CD4-positive, alpha-beta T cell (primary cell): ENCODE data around the gene PODNL1. TPM values are rescaled to one million over a fixed set of nuclear protein-coding genes. Genes with fewer than 3 reads are reported as not detected.

Experiments
- ATAC-seq: fragments of 200-7000 bp; cut with Tn5 transposase; one replicate; pipeline ENCODE4 v1.10.0; 2022; ENCODE audit warnings: mild to moderate bottlenecking; ENCODE audit not compliant: poor library complexity
- CTCF ChIA-PET: fragments of 350-600 bp; sonication (Branson Sonifier 250); formaldehyde crosslinking; loops from one replicate; lab custom pipeline; 2021; ENCODE audit warnings: antibody characterized with exemption, inconsistent platforms; lab: Charles Lee
- POLR2A ChIA-PET: fragments of 350-600 bp; sonication (Branson Sonifier 250); formaldehyde crosslinking; loops from one replicate; lab custom pipeline; 2021; ENCODE audit warnings: antibody characterized with exemption, inconsistent platforms; lab: Charles Lee
- DNase-seq, 14 experiments: peaks; one replicate each; pipeline ENCODE4 v3.0.0-alpha.2; 2013 to 2020; ENCODE audit warnings: mixed read lengths in 2 of 14
- H3K27ac ChIP-seq, 2 donors: one replicate each; pipeline versions ENCODE4 v1.5.1 to v1.7.0; 2013; ENCODE audit warnings: low read length in 2 of 2, low read depth in 1 of 2, mild to moderate bottlenecking in 1 of 2
- H3K27me3 ChIP-seq, 2 experiments: 1 replicate in 1 of 2; 2 replicates in 1 of 2; pipeline versions ENCODE4 v1.6.1 to v1.7.0; 2013; ENCODE audit warnings: low read length in 2 of 2, control low read depth in 1 of 2, mild to moderate bottlenecking in 1 of 2, moderate library complexity in 1 of 2; ENCODE audit not compliant: insufficient read depth in 2 of 2, control insufficient read depth in 1 of 2
- H3K36me3 ChIP-seq: one replicate; pipeline ENCODE4 v1.6.1; 2013; ENCODE audit warnings: low read length, control low read depth; ENCODE audit not compliant: insufficient read depth
- H3K4me1 ChIP-seq: one replicate; pipeline ENCODE4 v1.6.1; 2013; ENCODE audit warnings: low read length, control low read depth; ENCODE audit not compliant: insufficient read depth
- H3K4me3 ChIP-seq: one replicate; pipeline ENCODE4 v1.5.1; 2013; ENCODE audit warnings: mild to moderate bottlenecking, low read length, moderate library complexity
- H3K9me3 ChIP-seq, 2 experiments: 1 replicate in 1 of 2; 2 replicates in 1 of 2; pipeline versions ENCODE4 v1.6.1 to v1.7.0; 2013; ENCODE audit warnings: low read length in 2 of 2, mild to moderate bottlenecking in 2 of 2, control low read depth in 1 of 2, moderate library complexity in 1 of 2; ENCODE audit not compliant: control insufficient read depth in 1 of 2, insufficient read depth in 1 of 2
- H3K27ac Mint-ChIP-seq: one replicate; pipeline ENCODE4 v1.8.0; 2020; ENCODE audit warnings: mixed read lengths
- H3K27me3 Mint-ChIP-seq: one replicate; pipeline ENCODE4 v1.8.0; 2021; ENCODE audit warnings: mixed read lengths
- H3K36me3 Mint-ChIP-seq: one replicate; pipeline ENCODE4 v1.8.0; 2021; ENCODE audit warnings: low read depth, mixed read lengths
- H3K4me1 Mint-ChIP-seq: one replicate; pipeline ENCODE4 v1.8.0; 2021; ENCODE audit warnings: low read depth, mixed read lengths
- H3K4me3 Mint-ChIP-seq: one replicate; pipeline ENCODE4 v1.8.0; 2020; ENCODE audit warnings: mild to moderate bottlenecking, mixed read lengths
- H3K9me3 Mint-ChIP-seq: one replicate; pipeline ENCODE4 v1.8.0; 2020; ENCODE audit warnings: mixed read lengths
- CTCF ChIP-seq: fragments of 200-600 bp; IDR thresholded peaks from one replicate; pipeline ENCODE4 v1.8.0; 2022; ENCODE audit warnings: antibody characterized with exemption, mild to moderate bottlenecking
- intact Hi-C, 2 experiments: fragments of 100-400 bp; cut with DNase I in 1 of 2; cut with micrococcal nuclease in 1 of 2; formaldehyde crosslinking; loops; one replicate each; pipeline versions ENCODE4 v1.15.1 to v1.9.0; 2023 to 2025; cut with DNase I, micrococcal nuclease
- total RNA-seq, 174 experiments: library from RNA in 2 of 174; stranded (reverse) in 2 of 174; gene quantifications; one replicate each; pipeline ENCODE4 v1.2.3 and lab custom pipeline; 2021 to 2026

The PODNL1 gene
- total RNA-seq, 2 experiments from 2014 or later: not detected

GRCh38 chr19:13979686-13980085 is 41.5 kb upstream of the PODNL1 start:
- no peak for TF ChIP-seq CTCF
- H3K4me1 ChIP-seq: peaks cover 60% of the 10 kb centered on the region
- H3K4me1 Mint-ChIP-seq: peaks cover 41% of the 10 kb centered on the region
- intact Hi-C loops: no loop called here
- H3K27ac Mint-ChIP-seq: peak overlapping the region; percentile 72
- H3K36me3 Mint-ChIP-seq: peaks cover 4% of the 10 kb centered on the region
- ATAC-seq: no peak
- H3K4me3 Mint-ChIP-seq: peak overlapping the region; percentile 51
- ChIA-PET POLR2A (interaction anchor here (1.3 to 3.2 kb wide), 3 partner anchors 24 to 52 kb away, joined by 4 to 20 read pairs (median 5); partner anchors contain the start of gene IL27RA), CTCF (interaction anchor here (0.7 kb wide), 1 partner anchor 26 kb away, joined by 3 read pairs; the partner anchor contains the start of gene RFX1)
- H3K9me3 Mint-ChIP-seq: no peaks in the 10 kb centered on the region
- peak in 1 of 14 experiments; percentile 21 for DNase-seq
- no peak overlapping the region for H3K4me3 ChIP-seq
- H3K27me3 Mint-ChIP-seq: no peaks in the 10 kb centered on the region
- H3K27me3 ChIP-seq: no peaks in the 10 kb centered on the region
- H3K9me3 ChIP-seq: no peaks in the 10 kb centered on the region
- no peak overlapping the region for H3K27ac ChIP-seq
- peaks cover 25% of the 10 kb centered on the region for H3K36me3 ChIP-seq

DNA sequence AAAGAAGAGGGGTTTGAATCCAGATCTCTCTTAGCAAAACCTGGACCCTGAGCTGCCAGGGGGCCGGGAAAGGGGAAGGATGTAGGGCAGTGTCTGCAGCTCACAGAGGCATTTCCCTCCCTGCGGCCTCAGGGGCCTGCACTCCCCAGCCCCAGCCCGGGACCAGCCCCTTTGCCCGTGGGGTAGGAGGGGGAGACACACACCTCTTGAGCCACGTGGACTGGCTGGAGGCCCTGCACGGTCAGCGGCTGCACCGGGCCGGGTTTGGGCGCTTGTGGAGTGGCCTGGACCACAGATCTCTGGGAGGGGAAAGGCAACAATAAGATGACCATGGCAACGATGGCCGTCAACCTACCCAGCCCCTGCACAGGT is 41.0 kb upstream of the PODNL1 start:
- peak overlapping the region; percentile 1 for H3K4me3 ChIP-seq
- no peaks in the 10 kb centered on the region for H3K27me3 Mint-ChIP-seq
- peaks cover 25% of the 10 kb centered on the region for H3K36me3 ChIP-seq
- no peak overlapping the region for H3K27ac ChIP-seq
- TF ChIP-seq CTCF: no peak
- H3K4me1 Mint-ChIP-seq: peaks cover 39% of the 10 kb centered on the region
- ATAC-seq (no peak), DNase-seq (peak in 1 of 14 experiments; percentile 20)
- H3K27me3 ChIP-seq: no peaks in the 10 kb centered on the region
- no peaks in the 10 kb centered on the region for H3K9me3 ChIP-seq
- ChIA-PET POLR2A (interaction anchor here (1.3 to 3.2 kb wide), 4 partner anchors 24 to 52 kb away, joined by 4 to 20 read pairs (median 7); partner anchors contain the start of genes DCAF15 and IL27RA), CTCF (interaction anchor here (0.7 to 0.9 kb wide), 2 partner anchors 27 to 53 kb away, joined by 3 read pairs; partner anchors contain the start of genes IL27RA and RFX1)
- H3K27ac Mint-ChIP-seq: peak overlapping the region; percentile 72
- peaks cover 7% of the 10 kb centered on the region for H3K36me3 Mint-ChIP-seq
- intact Hi-C loops: no loop called here
- H3K4me1 ChIP-seq: peaks cover 59% of the 10 kb centered on the region
- H3K9me3 Mint-ChIP-seq: no peaks in the 10 kb centered on the region
- peak overlapping the region; percentile 51 for H3K4me3 Mint-ChIP-seq

DNA sequence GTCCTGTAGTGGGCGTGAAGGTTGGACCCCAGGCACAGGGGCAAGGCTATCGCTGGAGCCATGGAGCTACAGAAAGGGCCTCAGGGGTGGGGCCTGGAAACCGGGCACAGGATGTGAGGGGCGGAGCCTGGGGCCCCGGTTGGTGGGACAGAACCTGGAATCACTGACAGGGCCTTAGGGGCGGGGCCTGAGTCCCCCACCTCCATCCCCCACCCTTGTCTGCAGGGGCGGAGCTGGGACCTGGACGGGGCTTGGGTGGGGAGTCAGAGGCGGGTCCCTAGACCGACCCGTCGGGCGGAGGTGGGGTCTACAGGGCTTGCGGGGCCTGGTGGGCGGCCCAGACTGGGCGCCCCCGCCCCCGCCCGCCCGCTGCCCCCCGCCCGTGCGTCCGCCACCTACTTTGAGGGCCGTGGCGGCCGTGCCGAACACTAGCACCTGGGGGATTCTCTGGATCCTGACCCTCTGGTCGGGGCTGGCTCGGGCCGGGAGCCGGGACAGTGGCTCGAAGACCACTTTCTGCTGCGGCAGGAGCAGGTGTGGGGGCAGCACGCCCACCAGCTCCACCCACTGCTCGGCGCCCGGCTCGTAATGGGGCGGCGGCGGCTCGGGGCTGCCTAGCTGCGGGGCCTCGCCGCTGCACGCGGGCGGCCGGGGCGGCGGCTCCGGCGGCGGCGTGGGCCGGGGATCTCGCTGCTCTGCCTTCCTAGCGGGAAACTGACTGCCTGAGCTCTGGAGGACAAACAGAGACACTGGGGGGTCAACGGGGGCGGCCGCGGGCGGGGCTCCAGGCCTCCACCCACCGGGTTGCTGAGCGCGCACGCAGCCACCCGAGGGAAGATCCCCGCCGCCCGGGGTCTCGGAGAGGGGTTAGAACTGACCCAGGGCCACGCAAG is 40.4 kb upstream of the PODNL1 start:
- H3K4me3 ChIP-seq: peak overlapping the region; percentile 1
- ChIA-PET POLR2A (interaction anchor here (0.6 to 3.2 kb wide), 7 partner anchors 8 to 53 kb away, joined by 3 to 20 read pairs (median 4); partner anchors contain the start of genes DCAF15 and IL27RA), CTCF (interaction anchor here (0.9 to 1.8 kb wide), 2 partner anchors 53 to 94 kb away, joined by 3 to 4 read pairs; partner anchors contain the start of genes IL27RA and MISP3)
- H3K36me3 ChIP-seq: peaks cover 25% of the 10 kb centered on the region
- no peaks in the 10 kb centered on the region for H3K27me3 ChIP-seq
- no peaks in the 10 kb centered on the region for H3K27me3 Mint-ChIP-seq
- peaks cover 59% of the 10 kb centered on the region for H3K4me1 ChIP-seq
- peak in 2 of 14 experiments; percentile 36 to 42 for DNase-seq
- peak overlapping the region in 1 of 2 donors; percentile 23 for H3K27ac ChIP-seq
- peak; percentile 19 for ATAC-seq
- TF ChIP-seq CTCF: no peak
- no peaks in the 10 kb centered on the region for H3K9me3 Mint-ChIP-seq
- intact Hi-C loops: no loop called here
- peak overlapping the region; percentile 63 for H3K27ac Mint-ChIP-seq
- peak overlapping the region; percentile 54 for H3K4me3 Mint-ChIP-seq
- peaks cover 41% of the 10 kb centered on the region for H3K4me1 Mint-ChIP-seq
- peaks cover 12% of the 10 kb centered on the region for H3K36me3 Mint-ChIP-seq
- H3K9me3 ChIP-seq: no peaks in the 10 kb centered on the region
